RWPE2 (cell line): Measurements from ENCODE around the gene NRSN2.

Experiments used
- ATAC-seq: fragments of 200-7000 bp; cut with Tn5 transposase; 3 replicates; pipeline ENCODE4 v1.9.1; 2021; ENCODE audit warnings: low read depth
- DNase-seq: peaks from one replicate; pipeline ENCODE4 v3.0.0-alpha.2; 2020; ENCODE audit warnings: low spot score
- H3K27ac ChIP-seq: fragments of 450-650 bp; 2 replicates; pipeline ENCODE4 v1.5.1; 2017; ENCODE audit warnings: mild to moderate bottlenecking; ENCODE audit not compliant: poor library complexity, severe bottlenecking
- H3K27me3 ChIP-seq: fragments of 250-450 bp; sonication (Bioruptor Pico); 2 replicates; pipeline ENCODE4 v1.5.1; 2021; ENCODE audit warnings: mild to moderate bottlenecking, moderate library complexity; ENCODE audit not compliant: insufficient read depth, poor library complexity, severe bottlenecking
- H3K36me3 ChIP-seq: fragments of 250-450 bp; sonication (Bioruptor Pico); 2 replicates; pipeline ENCODE4 v1.5.1; 2020; ENCODE audit warnings: low read depth, mild to moderate bottlenecking, moderate library complexity
- H3K4me1 ChIP-seq: fragments of 250-450 bp; sonication (Bioruptor Pico); 2 replicates; pipeline ENCODE4 v1.5.1; 2021; ENCODE audit warnings: mild to moderate bottlenecking, moderate library complexity; ENCODE audit not compliant: insufficient read depth, poor library complexity, severe bottlenecking
- H3K4me3 ChIP-seq: fragments of 250-450 bp; sonication (Bioruptor Pico); 2 replicates; pipeline ENCODE4 v1.5.1; 2021; ENCODE audit warnings: mild to moderate bottlenecking, moderate library complexity; ENCODE audit not compliant: severe bottlenecking
- H3K9me3 ChIP-seq: fragments of 250-450 bp; sonication (Bioruptor Pico); 2 replicates; pipeline ENCODE4 v1.5.1; 2021; ENCODE audit warnings: mild to moderate bottlenecking, moderate library complexity; ENCODE audit not compliant: severe bottlenecking
- CTCF ChIP-seq: fragments of 450-650 bp; IDR thresholded peaks from one replicate; pipeline ENCODE4 v1.5.1; 2017; ENCODE audit warnings: mild to moderate bottlenecking, moderate library complexity; ENCODE audit not compliant: poor library complexity, severe bottlenecking

The NRSN2 gene

DNA sequence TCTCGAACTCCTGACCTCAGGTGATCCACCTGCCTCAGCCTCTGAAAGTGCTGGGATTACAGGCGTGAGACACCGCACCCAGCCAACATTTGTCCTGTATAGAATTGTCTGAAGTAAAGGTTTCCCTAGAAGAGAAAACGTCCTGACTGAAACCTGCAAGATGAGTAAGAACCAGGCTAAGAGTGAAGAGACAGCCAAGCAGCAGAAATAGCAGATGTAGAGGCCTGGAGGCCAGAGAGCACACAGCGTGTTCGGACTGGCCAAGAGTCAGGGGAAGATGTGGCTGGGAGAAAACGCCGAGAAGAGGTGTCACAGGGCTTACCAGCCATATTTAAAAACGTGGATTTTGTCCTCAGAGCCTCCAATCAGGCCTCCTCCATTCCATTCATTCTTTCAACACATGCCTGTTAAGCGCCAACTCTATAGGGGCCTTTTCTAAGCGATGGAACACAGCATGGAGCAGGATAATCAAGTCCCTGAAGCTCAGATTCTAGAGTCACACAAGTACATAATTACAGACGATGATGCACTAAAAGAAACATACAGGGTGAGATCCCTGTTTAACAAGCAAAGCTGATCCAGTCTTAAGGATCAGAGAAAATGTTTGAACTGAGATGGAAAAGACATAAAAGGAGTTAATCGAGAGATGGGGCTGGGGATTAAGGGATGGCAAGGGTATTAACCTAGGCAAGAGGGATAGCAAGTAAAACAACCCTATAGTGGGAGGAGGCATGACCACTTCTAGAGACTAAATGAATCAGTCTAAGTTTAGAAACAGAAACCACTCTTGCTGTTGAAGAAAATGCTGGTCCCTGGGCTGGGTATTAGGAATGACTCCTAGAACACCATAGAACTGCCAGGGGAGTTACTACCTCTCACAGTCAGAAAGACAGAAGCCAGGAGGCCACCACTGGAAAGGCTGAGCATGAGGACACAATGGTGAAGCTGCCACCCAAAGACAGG, 44.7 kb upstream of the NRSN2 start:
- H3K4me3 ChIP-seq: no peak overlapping the region
- no peak overlapping the region for H3K27ac ChIP-seq
- no peak for DNase-seq
- no peaks in the 10 kb centered on the region for H3K27me3 ChIP-seq
- no peak for ATAC-seq
- no peaks in the 10 kb centered on the region for H3K9me3 ChIP-seq
- H3K4me1 ChIP-seq: peaks cover 9% of the 10 kb centered on the region
- peaks cover 15% of the 10 kb centered on the region for H3K36me3 ChIP-seq
- no peak for TF ChIP-seq CTCF

- Histone ChIP-seq H3K27ac (no peak overlapping the region), H3K27me3 (no peaks in the 10 kb centered on the region), H3K36me3 (no peaks in the 10 kb centered on the region), H3K4me3 (no peak overlapping the region), H3K4me1 (peaks cover 15% of the 10 kb centered on the region), H3K9me3 (no peaks in the 10 kb centered on the region)
- TF ChIP-seq CTCF: no peak
- DNase-seq: no peak
- ATAC-seq: no peak
Observed at GRCh38 chr20:305745-306144, 41.2 kb upstream of the NRSN2 start.

GRCh38 chr20:308427-309038, 38.4 kb upstream of the NRSN2 start:
- H3K27ac ChIP-seq: peak overlapping the region; percentile 72
- H3K4me3 ChIP-seq: no peak overlapping the region
- peaks cover 19% of the 10 kb centered on the region for H3K4me1 ChIP-seq
- H3K36me3 ChIP-seq: no peaks in the 10 kb centered on the region
- no peaks in the 10 kb centered on the region for H3K27me3 ChIP-seq
- no peaks in the 10 kb centered on the region for H3K9me3 ChIP-seq
- DNase-seq (no peak), ATAC-seq (peak; percentile 63)
- TF ChIP-seq CTCF: no peak

DNA sequence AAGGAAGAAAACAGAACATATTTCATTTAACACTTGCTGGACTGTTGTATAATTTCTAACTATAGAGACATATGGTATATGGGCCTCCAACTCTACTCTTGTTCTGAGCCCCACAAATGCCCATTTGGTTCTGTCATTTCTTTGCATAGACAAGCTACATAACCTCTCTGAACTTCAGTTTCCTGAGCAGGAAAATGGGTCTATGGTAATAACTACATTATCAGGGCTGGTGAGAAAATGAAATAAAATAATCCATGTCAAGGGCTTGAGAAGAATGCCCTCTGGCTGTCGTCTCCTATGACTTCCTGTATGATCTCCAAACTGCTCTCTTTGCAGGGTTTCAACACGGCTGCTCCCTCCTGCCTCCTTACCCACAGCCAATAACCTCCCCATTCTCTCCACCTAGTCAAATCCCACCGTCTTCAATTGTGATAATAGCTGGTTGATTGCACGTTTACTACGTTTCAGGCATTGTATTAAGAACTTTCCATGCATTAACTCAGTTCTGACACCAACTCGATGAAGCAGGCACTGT, 37.5 kb upstream of the NRSN2 start:
- peaks cover 27% of the 10 kb centered on the region for H3K4me1 ChIP-seq
- peak overlapping the region; percentile 72 for H3K27ac ChIP-seq
- no peaks in the 10 kb centered on the region for H3K27me3 ChIP-seq
- no peaks in the 10 kb centered on the region for H3K36me3 ChIP-seq
- H3K4me3 ChIP-seq: no peak overlapping the region
- TF ChIP-seq CTCF: no peak
- ATAC-seq (no peak), DNase-seq (no peak)
- H3K9me3 ChIP-seq: no peaks in the 10 kb centered on the region
